Activated naive CD8-positive, alpha-beta T cell (primary cell): ENCODE results near the gene PKNOX2.

Experiments
- H3K27ac Mint-ChIP-seq: one replicate; pipeline ENCODE4 v1.8.0; 2021; ENCODE audit warnings: mixed read lengths
- H3K27me3 Mint-ChIP-seq: one replicate; pipeline ENCODE4 v1.8.0; 2021; ENCODE audit warnings: mixed read lengths
- H3K36me3 Mint-ChIP-seq: one replicate; pipeline ENCODE4 v1.8.0; 2021; ENCODE audit warnings: mixed read lengths
- H3K4me1 Mint-ChIP-seq: one replicate; pipeline ENCODE4 v1.8.0; 2021; ENCODE audit warnings: low read depth, mixed read lengths
- H3K4me3 Mint-ChIP-seq: one replicate; pipeline ENCODE4 v1.8.0; 2021; ENCODE audit warnings: mild to moderate bottlenecking, mixed read lengths
- H3K9me3 Mint-ChIP-seq: one replicate; pipeline ENCODE4 v1.8.0; 2021; ENCODE audit warnings: low read depth, mixed read lengths

The PKNOX2 gene

DNA sequence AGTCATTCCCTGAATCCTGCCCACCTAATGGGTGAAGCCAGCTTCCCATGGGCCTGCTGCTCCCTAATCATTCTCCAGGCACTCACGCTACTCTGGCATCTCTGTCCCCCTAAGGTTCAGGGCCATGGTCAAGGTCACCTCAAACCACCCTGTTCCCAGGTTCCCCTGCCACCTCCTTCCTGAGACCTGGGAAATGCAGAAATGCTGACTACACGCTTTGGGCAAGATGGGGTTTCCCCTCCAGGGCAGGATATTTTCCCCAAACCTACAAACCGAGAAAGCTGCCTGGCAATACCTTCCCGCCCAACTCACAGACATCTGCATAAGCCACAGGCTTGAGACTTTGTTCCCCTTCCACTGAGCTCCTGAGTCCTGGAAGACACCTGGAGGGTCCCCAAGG, 233.9 kb downstream of the PKNOX2 start:
- H3K9me3 Mint-ChIP-seq: no peaks in the 10 kb centered on the region
- peaks cover 9% of the 10 kb centered on the region for H3K27me3 Mint-ChIP-seq
- H3K4me1 Mint-ChIP-seq: no peaks in the 10 kb centered on the region
- H3K27ac Mint-ChIP-seq: no peak overlapping the region
- no peaks in the 10 kb centered on the region for H3K36me3 Mint-ChIP-seq
- H3K4me3 Mint-ChIP-seq: no peak overlapping the region

DNA sequence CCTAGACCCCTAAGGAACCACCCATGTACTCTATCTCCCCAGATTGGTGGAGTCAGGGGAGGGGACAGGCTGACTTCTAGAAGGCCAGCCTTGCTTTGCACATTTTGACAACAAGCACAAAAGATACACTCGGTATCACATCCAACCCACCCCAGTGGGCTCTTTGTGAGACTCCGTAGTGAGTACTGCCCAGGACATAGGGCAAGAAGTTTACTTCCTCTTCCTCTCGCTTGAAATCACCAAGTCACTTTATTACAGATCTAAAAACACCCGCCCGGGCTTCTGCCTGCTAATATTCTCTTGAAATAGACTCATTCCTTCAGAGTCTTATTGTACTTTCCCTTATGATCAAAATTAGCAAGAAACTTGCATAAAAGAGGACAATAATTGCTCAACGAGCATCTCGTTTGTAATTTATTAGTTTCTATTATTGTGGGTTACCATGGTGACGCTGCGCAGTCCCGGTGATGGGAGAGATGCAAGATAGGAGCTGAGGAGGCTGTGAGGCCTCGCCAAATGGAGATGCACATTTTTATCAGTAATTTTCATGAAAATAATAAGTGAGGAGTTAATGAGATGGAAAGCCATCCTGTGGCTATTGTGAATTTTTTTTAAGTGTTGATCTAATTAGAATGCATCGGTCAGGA, 234.6 kb downstream of the PKNOX2 start:
- Mint-ChIP-seq H3K4me1 (no peaks in the 10 kb centered on the region), H3K4me3 (no peak overlapping the region), H3K9me3 (no peaks in the 10 kb centered on the region), H3K36me3 (no peaks in the 10 kb centered on the region), H3K27me3 (peaks cover 9% of the 10 kb centered on the region), H3K27ac (no peak overlapping the region)

DNA sequence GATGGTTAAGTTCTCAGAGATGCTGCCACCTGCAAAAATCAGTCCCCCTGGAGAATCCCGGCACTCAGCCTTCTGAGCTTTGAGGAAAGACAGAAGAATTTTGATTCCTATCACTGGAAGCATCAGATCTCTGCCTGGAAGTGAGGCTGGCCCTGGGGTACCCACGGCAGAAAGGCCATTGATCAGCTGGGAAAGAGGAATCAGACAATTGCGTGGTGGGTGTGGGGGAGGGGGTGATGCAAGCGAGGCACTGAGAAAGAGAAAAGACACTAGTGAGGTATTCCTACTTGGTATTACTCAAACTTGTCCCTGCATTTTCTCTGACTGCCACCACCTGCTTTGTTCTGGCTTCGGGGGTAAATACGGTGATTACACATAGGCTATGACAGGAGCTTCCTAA, 235.4 kb downstream of the PKNOX2 start:
- Mint-ChIP-seq H3K4me3 (no peak overlapping the region), H3K9me3 (no peaks in the 10 kb centered on the region), H3K36me3 (no peaks in the 10 kb centered on the region), H3K27ac (no peak overlapping the region), H3K4me1 (peaks cover under 1% of the 10 kb centered on the region), H3K27me3 (peaks cover 10% of the 10 kb centered on the region)

DNA sequence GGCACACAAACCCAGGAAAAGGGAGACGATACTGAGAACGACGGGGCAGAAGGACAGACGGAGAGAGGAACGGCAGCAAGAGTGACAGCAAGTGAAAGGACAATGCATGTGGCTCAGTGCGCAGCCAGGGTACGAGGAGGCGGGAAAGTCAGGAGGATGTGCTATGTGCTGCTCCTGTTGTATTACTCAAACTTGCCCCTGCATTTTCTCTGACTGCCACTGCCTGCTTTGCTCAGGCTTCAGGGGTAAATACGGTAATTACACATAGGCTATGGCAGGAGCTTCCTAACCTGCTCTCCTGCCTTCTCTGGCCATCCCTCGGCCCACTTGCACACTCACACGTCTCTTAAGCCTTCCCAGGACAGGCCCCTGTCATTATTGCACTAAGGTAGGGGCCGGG, 236.7 kb downstream of the PKNOX2 start:
- peaks cover 15% of the 10 kb centered on the region for H3K27me3 Mint-ChIP-seq
- H3K9me3 Mint-ChIP-seq: no peaks in the 10 kb centered on the region
- no peak overlapping the region for H3K27ac Mint-ChIP-seq
- peaks cover 2% of the 10 kb centered on the region for H3K4me1 Mint-ChIP-seq
- no peaks in the 10 kb centered on the region for H3K36me3 Mint-ChIP-seq
- H3K4me3 Mint-ChIP-seq: no peak overlapping the region

DNA sequence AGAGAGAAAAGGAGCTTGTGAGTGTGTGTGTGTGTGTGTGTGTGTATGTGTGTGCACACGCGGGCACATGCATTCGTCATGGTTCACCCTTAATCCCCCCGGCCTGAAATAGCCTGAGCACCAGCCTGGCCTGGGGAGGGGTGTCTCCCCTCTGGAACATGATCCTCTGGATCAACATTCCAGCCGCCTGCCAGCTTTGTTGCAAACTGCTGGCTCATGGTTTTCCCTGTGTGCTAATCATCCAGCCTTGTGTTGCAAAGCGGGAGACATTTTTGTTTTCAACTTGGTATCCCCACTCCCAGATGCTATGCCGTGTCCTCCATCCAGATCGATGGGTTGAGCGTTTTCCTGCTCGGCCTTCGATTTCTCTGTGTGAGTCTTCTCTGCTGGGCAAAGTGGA, 237.2 kb downstream of the PKNOX2 start:
- Mint-ChIP-seq H3K4me1 (peaks cover 2% of the 10 kb centered on the region), H3K4me3 (no peak overlapping the region), H3K27me3 (peaks cover 14% of the 10 kb centered on the region), H3K36me3 (no peaks in the 10 kb centered on the region), H3K27ac (no peak overlapping the region), H3K9me3 (no peaks in the 10 kb centered on the region)

DNA sequence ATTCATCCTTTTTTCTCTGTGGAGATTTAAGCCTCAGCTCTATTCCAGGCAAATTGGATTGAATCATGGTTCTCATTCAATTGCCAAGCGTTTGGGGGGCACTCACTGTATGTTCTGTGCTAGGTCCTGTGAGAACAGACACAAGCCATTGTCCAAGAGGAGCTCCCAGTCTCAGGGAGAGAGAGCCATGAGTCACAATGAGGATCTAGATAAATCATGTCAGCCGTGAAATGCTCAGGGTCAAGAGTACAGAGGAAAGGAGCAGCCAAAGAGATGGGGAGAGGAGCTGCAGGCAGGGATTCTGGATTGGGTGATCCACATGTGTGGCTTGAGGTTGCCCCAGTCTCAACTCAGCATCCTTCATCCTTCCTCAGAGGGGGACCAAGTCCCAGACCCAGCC, 237.9 kb downstream of the PKNOX2 start:
- Mint-ChIP-seq H3K9me3 (no peaks in the 10 kb centered on the region), H3K27me3 (peaks cover 14% of the 10 kb centered on the region), H3K4me3 (no peak overlapping the region), H3K27ac (no peak overlapping the region), H3K36me3 (no peaks in the 10 kb centered on the region), H3K4me1 (peaks cover 2% of the 10 kb centered on the region)

DNA sequence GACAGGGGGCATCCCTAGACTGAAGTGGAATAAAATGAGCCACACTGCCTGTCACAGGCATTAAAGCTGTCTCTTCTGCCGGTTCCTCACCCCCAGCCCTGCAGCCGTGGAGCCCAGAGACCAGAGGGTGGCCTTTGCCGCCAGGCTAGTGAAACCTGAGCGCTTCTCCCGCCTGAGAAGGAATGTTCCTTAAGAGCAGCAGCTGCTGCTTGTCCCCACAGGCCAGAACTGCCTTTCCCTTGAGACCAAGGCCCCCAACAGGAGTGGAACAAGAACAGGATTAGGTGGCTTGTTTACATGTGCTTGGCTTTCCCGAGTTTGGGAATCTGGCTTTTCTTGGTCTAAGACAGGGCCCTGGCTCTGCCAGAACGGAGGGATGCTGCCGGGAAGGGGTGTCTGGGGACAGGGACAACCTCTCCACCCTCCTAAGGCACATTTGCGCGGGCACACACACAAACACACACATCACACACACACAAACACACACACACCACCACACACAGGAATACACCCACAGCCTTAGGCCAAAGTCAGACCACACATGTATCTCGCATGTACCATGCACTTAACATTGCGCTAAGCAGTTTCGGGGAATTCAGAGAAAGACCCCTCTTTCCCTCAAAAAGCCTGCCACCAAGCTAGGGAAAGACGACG, 239.7 kb downstream of the PKNOX2 start:
- H3K9me3 Mint-ChIP-seq: no peaks in the 10 kb centered on the region
- no peak overlapping the region for H3K4me3 Mint-ChIP-seq
- H3K27me3 Mint-ChIP-seq: peaks cover 19% of the 10 kb centered on the region
- no peaks in the 10 kb centered on the region for H3K36me3 Mint-ChIP-seq
- peaks cover 2% of the 10 kb centered on the region for H3K4me1 Mint-ChIP-seq
- H3K27ac Mint-ChIP-seq: no peak overlapping the region

DNA sequence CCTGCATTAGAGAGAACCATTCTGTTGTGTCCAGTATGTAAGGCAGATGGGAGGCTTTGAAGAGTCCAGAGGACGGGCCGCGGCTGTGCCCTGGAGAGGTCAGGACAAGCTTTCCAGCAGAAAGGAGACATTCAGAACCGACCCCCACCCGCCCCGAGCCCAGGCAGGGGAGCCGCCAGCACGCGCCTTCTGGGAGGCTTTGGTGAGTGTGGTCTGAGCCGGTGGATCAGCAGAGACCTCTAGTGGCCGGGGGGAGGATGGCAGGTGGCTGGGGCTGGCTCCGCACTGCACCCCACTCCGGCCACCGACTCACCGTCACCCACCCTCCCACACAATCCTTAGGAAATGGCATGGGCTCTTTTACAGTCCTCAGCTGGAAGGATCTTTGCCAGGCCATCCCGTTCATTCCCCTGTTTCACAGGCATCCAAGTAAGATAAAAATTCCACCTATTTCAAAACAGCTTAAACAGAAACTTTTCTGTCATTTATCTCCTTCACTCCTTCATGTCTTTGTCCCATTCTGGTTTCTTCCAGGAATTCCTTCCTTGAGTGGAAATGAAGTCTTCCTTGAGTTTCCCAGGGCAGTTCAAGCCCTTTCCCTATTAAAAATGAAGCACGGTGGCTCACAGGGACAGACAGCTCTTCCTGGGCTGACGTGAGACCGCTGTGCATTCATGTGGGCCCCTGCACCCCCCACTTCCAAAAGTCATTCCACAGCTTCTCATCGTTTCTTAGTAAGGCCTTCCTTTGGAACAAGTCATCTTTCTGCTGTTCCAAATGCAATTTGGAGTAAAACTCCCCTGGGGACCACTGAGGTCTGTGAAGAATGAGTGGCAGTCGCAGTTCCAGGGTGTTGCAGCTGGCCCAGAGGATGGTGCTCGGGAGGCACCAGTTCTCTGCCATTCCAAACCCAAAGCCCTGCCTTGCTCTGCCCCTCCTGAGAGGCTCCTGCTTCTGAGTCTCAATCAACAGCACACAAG, 240.6 kb downstream of the PKNOX2 start:
- Mint-ChIP-seq H3K27me3 (peaks cover 18% of the 10 kb centered on the region), H3K27ac (no peak overlapping the region), H3K4me3 (peak overlapping the region; percentile 27), H3K4me1 (peaks cover 2% of the 10 kb centered on the region), H3K36me3 (no peaks in the 10 kb centered on the region), H3K9me3 (no peaks in the 10 kb centered on the region)

DNA sequence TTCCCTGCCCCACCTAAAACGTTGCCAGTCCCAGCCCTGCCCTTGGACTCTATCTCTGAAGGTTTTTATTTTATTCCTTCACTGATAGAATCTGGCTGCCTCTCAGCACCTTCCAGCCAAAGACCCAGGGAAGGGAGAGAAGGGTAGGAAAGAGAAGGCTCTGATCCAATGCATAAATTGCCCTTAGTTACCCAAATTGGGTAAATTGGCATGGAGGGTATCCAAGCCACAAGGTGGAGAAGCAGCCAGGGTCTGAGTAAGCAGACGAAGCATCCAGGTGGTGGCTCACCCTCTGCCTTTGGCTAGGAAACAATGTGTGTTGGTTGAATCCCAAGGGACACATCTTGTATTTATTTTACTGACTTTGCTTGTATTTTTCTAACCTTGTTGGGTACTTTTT, 242.5 kb downstream of the PKNOX2 start:
- no peaks in the 10 kb centered on the region for H3K36me3 Mint-ChIP-seq
- peaks cover 2% of the 10 kb centered on the region for H3K4me1 Mint-ChIP-seq
- H3K27me3 Mint-ChIP-seq: peaks cover 18% of the 10 kb centered on the region
- no peak overlapping the region for H3K27ac Mint-ChIP-seq
- H3K4me3 Mint-ChIP-seq: no peak overlapping the region
- no peaks in the 10 kb centered on the region for H3K9me3 Mint-ChIP-seq

DNA sequence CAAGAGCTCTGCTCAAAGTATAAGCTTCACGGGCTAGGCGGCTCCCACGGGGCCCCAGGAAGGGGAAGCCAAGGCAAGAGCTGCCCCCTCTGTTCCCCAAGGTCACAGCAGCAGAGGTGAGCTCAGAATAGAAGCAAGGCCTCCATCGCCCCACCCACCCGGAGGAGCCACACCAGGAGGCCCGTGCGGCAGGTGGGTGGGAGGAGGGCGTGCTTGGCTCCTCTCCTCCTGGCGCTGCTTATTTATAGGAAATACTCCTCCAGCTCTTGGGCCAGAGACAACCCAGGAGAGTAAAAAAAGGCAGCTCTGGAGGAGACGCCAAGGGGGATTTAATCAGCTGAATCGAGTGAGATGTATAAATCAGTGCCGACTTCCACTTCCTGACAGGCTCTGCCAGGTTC, 243.8 kb downstream of the PKNOX2 start:
- H3K27ac Mint-ChIP-seq: no peak overlapping the region
- no peaks in the 10 kb centered on the region for H3K9me3 Mint-ChIP-seq
- H3K4me1 Mint-ChIP-seq: peaks cover 2% of the 10 kb centered on the region
- no peak overlapping the region for H3K4me3 Mint-ChIP-seq
- no peaks in the 10 kb centered on the region for H3K36me3 Mint-ChIP-seq
- H3K27me3 Mint-ChIP-seq: peaks cover 18% of the 10 kb centered on the region

DNA sequence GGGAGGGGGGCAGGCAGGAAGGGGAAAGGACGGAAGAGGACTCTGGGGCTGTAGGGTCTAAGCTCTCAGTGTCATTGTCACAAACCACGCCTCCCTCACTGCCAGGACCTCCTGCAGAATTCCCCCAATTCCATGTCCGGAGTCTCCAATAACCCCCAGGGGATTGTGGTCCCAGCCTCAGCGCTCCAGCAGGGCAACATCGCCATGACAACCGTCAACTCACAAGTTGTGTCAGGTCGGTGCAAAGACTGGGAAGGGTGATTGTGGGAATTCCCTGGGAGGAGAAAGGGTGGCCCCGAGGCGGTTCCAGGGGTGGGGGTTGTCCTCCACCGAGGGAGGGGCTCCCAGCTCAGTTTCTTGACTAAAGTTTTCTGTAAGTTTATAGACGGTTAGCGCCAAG, 245.5 kb downstream of the PKNOX2 start:
- Mint-ChIP-seq H3K27me3 (peaks cover 16% of the 10 kb centered on the region), H3K4me3 (no peak overlapping the region), H3K27ac (no peak overlapping the region), H3K36me3 (no peaks in the 10 kb centered on the region), H3K9me3 (no peaks in the 10 kb centered on the region), H3K4me1 (no peaks in the 10 kb centered on the region)

DNA sequence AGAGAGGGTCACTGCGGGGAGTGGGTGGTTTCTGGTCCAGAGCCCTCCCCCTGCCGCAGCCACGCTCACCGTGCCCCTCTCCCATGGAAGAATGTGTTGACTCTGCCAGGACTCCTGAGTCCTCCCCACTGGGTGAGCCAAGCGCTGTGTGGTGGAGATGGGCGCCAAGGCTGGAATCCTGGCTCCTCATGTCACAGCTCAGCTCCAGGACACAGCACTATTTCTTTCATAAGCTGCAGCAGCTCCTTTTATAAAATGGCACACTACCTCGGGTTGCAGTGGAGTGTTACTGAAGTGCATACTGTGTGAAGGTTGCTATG, 247.6 kb downstream of the PKNOX2 start:
- no peak overlapping the region for H3K4me3 Mint-ChIP-seq
- H3K9me3 Mint-ChIP-seq: no peaks in the 10 kb centered on the region
- peaks cover 9% of the 10 kb centered on the region for H3K27me3 Mint-ChIP-seq
- H3K36me3 Mint-ChIP-seq: no peaks in the 10 kb centered on the region
- H3K27ac Mint-ChIP-seq: no peak overlapping the region
- H3K4me1 Mint-ChIP-seq: no peaks in the 10 kb centered on the region

DNA sequence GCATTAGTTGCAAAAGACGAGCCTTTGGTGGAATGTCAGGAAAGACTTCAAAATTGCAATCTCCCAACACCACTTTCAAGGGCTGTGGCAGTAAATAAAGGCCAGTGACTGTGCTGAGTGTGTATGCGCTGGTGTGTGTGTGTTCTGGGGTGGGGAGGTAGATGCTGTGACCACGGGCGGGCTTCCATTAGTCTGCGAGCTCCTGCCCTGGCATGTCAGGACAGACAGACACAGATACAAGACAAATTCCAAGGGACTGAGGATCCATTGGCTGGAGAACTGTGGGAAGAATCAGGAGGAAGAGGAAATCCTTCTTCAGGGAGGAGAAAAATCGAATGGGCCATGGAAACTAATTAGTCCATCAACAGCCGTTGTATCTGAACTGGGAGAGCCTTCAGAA, 248.0 kb downstream of the PKNOX2 start:
- no peaks in the 10 kb centered on the region for H3K4me1 Mint-ChIP-seq
- no peak overlapping the region for H3K27ac Mint-ChIP-seq
- H3K9me3 Mint-ChIP-seq: no peaks in the 10 kb centered on the region
- no peaks in the 10 kb centered on the region for H3K36me3 Mint-ChIP-seq
- peaks cover 9% of the 10 kb centered on the region for H3K27me3 Mint-ChIP-seq
- no peak overlapping the region for H3K4me3 Mint-ChIP-seq

DNA sequence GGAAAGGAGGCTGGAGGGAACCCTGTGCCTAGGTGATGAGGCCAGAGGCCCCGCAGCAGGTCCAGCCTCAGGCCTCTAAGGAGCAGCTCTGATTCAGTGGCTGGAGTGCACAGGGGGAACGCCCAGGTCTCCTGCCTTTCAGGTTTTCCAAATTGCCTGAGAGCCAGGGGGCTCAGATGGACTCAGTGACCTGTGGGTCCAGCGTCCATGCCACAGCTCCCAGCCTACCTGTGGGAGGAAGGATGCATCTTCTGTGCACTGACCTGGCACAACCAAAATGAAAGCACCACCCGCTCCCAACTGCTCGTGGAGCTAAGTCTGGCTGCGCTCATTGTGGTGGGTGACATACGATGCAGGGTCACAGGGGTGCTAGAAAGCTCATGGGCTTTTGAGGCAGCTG, 248.7 kb downstream of the PKNOX2 start:
- peaks cover 6% of the 10 kb centered on the region for H3K27me3 Mint-ChIP-seq
- H3K4me1 Mint-ChIP-seq: no peaks in the 10 kb centered on the region
- no peaks in the 10 kb centered on the region for H3K9me3 Mint-ChIP-seq
- no peaks in the 10 kb centered on the region for H3K36me3 Mint-ChIP-seq
- no peak overlapping the region for H3K27ac Mint-ChIP-seq
- H3K4me3 Mint-ChIP-seq: no peak overlapping the region

DNA sequence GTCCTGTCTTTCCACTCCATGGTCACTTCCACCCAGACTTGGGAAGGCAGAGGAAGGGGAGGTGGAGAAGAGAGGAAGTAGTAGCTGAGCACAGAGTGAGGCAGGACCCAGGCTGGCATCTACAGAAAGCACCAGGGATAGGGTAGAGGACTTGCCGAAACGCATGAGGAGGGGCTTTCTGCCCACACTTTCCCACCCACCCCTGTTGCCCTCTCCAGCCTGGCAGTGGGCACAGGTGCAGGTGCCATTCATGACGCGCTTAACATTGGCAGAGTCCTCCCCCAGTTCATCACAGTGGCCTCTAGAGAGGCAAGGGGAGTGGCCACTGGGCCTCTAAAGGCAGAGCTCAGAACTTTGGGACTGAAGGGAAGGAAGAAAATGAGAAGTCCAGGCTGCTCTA, 249.6 kb downstream of the PKNOX2 start:
- Mint-ChIP-seq H3K36me3 (no peaks in the 10 kb centered on the region), H3K4me3 (no peak overlapping the region), H3K27me3 (peaks cover 5% of the 10 kb centered on the region), H3K9me3 (no peaks in the 10 kb centered on the region), H3K27ac (no peak overlapping the region), H3K4me1 (no peaks in the 10 kb centered on the region)
